GM06990 (cell line): ENCODE measurements around the gene RNF214.

Experiments used
- DNase-seq: peaks from one replicate; pipeline ENCODE4 v3.0.0-alpha.2; 2011; ENCODE audit not compliant: insufficient read length; ENCODE audit errors: extremely low read depth
- H3K27me3 ChIP-seq: replicated peaks from 2 replicates; pipeline ENCODE4 v1.6.0; 2011; ENCODE audit warnings: low read length; ENCODE audit not compliant: control insufficient read depth, insufficient read depth
- H3K36me3 ChIP-seq: 2 replicates; pipeline ENCODE4 v1.5.1; 2011; ENCODE audit warnings: low read length; ENCODE audit not compliant: control insufficient read depth, insufficient read depth
- H3K4me3 ChIP-seq: replicated peaks from 2 replicates; pipeline ENCODE4 v1.5.1; 2011; ENCODE audit warnings: low read depth, mild to moderate bottlenecking, control low read depth, low read length
- TF ChIP-seq, protein P1 (sequence below): IDR thresholded peaks from 2 replicates; pipeline ENCODE4 v1.5.1; 2011; ENCODE audit warnings: low read length, control low read depth, mild to moderate bottlenecking, inconsistent platforms; ENCODE audit not compliant: insufficient read depth, poor library complexity, severe bottlenecking

Gene RNF214

DNA sequence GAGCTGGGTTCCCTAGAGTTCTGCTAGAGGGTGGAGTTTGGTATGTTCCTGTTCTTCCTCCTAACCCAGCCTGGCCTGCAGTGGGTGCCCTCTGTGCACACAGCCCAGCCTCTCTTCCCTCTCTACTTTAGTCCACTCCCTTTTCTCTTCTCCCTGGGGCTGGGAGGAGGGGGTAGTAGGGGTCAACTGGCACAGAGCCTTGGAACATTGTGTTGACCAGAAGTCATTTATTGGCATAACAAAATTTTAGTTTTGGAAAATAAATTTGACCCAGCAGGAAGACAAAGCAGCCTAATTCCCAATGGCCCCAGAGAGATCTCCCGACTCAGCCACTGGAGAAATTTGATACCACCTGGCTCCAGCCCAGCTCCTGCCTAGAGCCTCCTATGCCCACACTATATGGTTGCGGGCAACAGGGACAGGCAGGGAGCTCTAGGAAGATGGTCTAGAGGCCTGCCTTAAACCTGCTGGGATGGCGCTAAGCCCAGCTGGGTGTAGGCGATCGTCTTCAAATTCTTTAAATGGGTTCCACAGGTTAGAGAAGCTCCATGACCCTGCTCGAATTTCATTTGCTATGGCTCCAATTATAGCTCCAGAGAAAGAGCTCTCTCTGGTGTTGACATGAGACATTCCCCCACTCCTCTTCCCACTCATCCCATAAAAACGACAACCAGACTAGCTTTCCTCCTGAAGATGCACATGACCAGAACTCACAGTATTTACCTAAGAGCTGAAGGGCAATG lies 10.5 kb upstream of the RNF214 start:
- Histone ChIP-seq H3K27me3 (no peaks in the 10 kb centered on the region), H3K36me3 (peaks cover 62% of the 10 kb centered on the region), H3K4me3 (no peak overlapping the region)
- TF ChIP-seq, protein P1, sequence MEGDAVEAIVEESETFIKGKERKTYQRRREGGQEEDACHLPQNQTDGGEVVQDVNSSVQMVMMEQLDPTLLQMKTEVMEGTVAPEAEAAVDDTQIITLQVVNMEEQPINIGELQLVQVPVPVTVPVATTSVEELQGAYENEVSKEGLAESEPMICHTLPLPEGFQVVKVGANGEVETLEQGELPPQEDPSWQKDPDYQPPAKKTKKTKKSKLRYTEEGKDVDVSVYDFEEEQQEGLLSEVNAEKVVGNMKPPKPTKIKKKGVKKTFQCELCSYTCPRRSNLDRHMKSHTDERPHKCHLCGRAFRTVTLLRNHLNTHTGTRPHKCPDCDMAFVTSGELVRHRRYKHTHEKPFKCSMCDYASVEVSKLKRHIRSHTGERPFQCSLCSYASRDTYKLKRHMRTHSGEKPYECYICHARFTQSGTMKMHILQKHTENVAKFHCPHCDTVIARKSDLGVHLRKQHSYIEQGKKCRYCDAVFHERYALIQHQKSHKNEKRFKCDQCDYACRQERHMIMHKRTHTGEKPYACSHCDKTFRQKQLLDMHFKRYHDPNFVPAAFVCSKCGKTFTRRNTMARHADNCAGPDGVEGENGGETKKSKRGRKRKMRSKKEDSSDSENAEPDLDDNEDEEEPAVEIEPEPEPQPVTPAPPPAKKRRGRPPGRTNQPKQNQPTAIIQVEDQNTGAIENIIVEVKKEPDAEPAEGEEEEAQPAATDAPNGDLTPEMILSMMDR = no peak
- no peak for DNase-seq

- TF ChIP-seq, protein P1 = no peak
- Histone ChIP-seq H3K36me3 (peaks cover 55% of the 10 kb centered on the region), H3K4me3 (no peak overlapping the region), H3K27me3 (no peaks in the 10 kb centered on the region)
- no peak for DNase-seq
These were observed 9.3 kb upstream of the RNF214 start for GRCh38 chr11:117222991-117223740.

DNA sequence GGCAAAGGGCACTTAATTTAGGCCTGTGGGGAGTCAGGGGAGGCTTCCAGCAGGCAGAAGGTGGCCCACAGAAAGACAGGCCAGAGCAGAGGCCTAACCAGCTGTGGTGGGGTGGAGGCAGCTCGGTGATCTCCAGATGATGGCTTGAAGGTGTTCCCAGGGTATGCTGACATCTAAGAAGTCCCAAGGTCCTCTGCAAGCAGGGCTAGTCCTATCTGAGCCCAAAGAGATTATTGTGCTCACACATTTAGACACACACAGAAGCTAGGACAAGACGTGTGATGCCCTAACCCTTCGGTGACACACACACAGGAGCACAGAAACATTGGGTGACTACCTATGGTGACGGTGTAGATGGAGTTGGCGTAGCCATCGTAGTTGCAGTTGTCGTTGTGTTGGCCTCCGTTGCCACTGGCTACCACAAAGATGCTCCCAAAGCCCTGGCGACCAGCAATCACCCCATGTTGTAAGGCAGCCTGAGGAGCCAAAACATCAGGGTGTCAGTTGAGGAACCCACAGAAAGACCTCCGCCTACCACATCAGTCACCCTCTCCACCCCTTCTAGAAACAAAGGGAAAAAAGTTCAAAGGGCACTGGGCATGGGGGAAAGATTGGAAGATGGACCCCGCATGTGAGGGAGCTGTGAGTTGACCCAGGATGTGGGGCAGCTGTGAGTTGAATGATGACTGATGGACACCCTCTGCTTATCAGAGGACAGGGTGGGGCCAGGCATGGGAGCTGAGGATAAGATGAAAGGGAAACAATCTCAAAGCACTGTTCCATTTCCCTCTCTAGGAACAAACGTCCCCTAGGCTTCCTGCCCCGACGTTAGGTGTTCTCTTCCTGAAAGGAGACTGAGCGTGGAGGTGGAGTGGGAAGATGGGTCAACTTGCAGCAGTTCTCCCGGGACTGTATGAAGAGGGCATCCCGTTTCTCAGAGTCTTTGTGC lies 8.5 kb upstream of the RNF214 start:
- peaks cover 53% of the 10 kb centered on the region for H3K36me3 ChIP-seq
- DNase-seq = no peak
- TF ChIP-seq, protein P1 = no peak
- H3K4me3 ChIP-seq = no peak overlapping the region
- no peaks in the 10 kb centered on the region for H3K27me3 ChIP-seq

DNA sequence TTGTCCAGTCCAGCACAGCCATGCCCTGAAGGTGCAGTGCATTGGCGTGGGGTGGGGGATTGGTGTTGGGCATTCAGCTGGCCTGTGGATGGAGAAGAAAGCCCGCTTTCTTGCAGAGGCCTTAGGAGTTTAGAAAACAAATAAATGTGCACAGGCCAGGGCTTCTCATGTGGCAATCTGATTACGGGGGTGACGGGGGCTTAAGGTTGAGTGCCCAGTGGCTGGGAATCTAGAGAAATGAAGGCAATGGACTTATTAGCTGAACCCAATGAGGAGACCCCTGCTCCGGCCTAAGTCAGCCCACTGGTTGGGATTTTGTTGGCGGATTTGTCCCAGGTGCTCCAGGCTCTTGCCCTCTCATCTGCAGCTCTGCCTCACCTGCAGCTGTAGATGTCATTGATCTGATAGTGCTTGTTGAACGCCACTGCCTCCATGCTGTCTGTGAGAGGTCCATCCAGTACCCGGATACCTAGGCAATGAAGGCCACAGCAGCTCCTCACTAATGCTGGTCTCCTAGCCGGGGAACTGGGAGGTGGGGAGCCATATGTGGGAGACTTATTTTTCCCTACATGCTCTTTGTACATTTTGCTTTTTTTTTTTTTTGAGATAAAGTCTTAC lies 6.8 kb upstream of the RNF214 start:
- no peak for DNase-seq
- TF ChIP-seq, protein P1 = no peak
- no peaks in the 10 kb centered on the region for H3K27me3 ChIP-seq
- H3K4me3 ChIP-seq = no peak overlapping the region
- H3K36me3 ChIP-seq = peaks cover 46% of the 10 kb centered on the region
